GM19372 (cell line): Measurements from ENCODE around the gene ANKFY1.
"Not testable (repeated sequence)": the region's sequence is repeated elsewhere in the genome, so short reads cannot be mapped to it uniquely, and the experiment has no call there.

Experiments used
- ATAC-seq: cut with Tn5 transposase; IDR thresholded peaks from one replicate; pipeline ENCODE4 v1.9.1; 2021; ENCODE audit warnings: mild to moderate bottlenecking, low read depth, moderate library complexity; ENCODE audit not compliant: unreplicated experiment

ANKFY1 gene

DNA sequence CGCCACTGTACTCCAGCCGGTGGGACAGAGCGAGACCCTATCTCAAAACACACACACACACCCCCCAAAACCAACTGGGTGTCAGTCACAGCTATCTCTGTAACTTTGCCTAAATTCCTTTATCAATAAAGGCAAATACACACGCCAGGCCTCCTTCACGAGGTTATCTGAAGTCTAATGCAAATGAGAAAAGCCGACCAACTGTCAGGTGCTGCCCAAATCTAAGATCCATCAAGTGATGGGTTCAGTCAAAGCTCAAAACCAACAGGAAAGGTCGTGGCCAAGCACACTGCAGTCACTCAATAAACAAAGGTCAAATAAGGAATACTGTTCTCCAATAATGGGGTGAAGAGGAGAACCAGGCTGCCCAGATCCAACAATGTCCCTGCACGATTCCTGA, 1.1 kb downstream of the ANKFY1 start:
- ATAC-seq: no peak

DNA sequence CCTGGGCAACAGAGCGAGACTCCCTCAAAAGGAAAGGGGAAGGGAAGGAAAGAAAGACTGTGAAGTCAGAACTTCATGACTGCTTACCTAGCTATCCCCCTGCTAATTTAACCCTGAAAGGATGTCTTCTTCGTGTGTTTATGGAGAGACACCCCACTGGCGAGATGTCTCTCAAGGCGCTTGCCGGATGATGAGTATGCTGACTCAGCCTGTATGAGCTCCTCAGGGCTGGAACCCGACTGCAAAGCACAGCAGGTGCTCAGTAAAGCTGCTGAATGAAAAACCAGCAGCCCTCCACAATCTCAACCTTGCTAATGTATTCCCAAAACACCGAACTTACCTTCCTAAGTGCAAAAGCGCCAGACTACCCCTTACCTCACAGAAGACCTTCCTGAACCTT, 2.3 kb downstream of the ANKFY1 start:
- no peak for ATAC-seq

DNA sequence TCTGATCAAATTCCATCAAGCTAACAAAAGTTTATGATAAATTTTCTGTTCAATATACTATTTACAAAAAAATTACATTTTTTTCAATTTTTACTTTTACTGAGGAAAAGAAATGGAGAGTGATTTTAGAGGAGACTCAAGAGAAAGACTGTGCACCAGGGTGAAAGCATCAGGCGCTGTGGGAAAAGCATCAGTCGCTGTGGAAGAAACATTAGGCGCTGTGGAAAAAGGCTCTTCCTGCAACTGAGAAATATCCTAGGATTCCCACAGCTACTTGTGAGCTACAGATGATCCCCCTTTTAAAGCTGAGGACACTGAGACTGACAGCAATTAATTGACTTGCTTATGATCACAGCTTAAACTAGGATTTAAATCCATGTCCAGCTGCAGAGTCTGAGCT, 4.9 kb downstream of the ANKFY1 start:
- ATAC-seq: no peak

DNA sequence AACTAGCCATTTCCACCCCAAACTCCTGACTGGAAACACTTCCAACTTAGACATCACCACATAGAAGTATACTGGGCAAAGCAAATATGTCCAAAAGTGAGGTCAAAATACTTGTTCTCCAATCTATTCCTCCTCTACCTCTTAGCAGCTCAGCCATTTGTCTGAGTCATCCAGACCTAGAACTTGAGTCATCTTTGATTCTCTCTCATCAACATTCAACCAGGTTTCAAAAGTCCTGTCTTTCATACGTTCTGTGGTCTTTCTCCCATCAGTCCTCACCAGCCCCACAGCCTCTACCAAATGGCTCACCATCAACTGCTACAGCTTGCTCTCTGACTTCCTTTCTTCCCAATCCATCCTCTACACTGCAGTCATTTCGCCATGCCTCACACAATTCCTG, 6.8 kb downstream of the ANKFY1 start:
- no peak for ATAC-seq

DNA sequence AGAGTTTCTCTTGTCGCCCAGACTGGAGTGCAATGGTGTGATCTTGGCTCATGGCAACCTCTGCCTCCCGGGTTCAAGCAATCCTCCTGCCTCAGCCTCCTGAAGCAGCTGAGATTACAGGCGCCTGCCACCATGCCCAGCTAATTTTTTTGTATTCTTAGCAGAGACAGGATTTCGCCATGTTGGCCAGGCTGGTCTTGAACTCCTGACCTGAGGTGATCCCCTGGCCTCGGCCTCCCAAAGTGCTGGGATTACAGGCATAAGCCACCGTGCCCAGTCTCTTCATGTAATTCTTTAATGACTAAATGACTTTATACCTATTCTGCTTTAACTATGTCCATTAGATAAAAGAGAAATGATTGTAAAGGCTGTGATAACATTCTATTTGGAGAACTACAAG, 8.5 kb downstream of the ANKFY1 start:
- not testable (repeated sequence) for ATAC-seq

DNA sequence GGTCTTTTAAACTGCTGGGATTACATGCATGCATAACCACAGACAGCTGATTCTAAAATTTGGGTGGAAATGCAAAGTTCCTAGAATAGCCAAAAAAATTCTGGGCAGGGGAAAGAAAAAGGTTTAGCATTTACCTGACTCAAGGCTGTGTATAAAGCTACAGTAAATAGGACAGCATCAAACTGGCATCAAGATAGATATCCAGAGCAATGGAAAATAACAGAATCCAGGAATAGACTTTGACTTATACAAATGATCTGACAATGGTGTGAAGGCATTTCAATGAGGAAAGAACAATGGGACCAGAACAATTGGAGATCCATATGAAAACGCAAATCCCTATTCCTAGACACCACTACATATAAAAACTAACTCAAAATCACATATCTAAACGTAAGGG, 12.9 kb downstream of the ANKFY1 start:
- ATAC-seq: no peak

DNA sequence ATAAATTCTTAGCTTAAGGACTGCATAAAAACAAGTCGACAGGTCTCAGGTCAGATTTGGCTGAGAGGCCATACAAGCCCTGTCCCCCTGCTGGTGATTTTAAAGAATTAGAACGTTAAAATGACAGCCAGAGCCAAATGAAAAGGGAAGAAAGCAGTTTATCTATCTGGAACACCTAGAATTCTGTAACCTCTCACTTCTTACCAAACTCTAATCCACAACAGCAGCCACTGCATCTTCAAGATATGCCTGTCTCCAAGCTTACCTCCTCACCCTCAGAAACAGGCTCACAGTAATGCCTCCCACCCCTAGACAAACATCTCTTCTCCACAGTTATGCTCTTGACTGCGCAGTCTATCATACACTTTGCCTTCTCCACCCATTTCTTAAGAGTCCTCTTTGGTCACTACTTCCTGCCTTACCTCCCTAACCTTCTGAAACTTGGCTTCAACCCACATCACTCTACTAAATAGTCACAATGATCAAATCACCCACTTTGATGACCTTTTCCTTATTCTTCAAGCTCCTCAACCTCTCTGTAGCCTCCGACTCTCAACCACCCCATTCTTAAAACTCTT, 14.2 kb downstream of the ANKFY1 start:
- ATAC-seq: no peak

DNA sequence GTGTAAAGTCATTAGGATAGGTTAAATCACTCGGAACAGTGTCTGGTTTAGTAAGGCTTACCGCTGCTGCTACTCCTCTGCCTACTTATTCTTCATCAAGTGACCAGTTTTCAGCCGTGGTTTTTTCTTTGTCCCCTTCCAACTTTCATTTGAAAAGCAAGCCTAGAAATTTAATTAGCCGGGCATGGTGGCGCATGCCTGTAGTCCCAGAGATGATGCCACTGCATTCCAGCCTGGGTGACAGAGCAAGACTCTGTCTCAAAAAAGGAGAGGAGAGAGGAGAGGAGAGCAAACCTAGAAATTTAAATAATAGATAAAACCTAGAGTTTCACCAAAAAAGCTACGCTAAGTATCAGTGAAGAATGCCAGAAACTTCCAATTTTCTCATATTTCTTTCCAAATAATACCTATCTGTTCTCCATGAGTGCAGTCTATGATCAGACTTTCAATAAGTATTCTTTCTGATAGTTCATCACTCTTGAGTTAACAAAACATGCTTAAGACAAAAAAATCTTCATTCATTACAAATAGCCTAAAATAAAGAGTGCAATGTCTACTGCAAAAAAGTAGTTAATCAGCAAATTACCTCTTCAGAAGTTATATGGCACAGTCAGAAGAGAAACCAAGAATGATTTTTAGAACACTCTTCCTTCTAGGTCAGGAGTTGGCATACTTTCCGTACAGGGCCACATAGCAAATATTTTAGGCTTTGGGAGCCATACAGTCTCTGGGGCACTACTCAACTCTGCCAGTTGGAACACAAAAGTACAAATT, 15.1 kb downstream of the ANKFY1 start:
- no peak for ATAC-seq

DNA sequence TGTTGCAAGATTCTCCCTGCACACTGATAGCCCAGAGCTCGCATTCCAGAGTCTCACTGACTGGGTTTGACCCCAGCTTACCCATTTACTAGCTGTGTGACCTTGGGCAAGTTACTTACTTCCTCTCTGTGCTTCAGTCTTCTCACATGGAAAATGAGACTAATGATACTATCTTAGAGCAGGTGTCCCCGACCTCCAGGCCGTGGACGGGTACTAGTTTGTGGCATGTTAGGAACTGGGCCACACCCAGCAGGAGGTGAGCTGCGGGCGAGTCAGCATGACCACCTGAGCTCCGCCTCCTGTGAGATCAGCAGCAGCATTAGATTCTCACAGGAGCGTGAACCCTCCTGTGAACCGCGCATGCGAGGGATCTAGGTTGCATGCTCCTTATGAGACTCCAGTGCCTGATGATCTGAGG, 15.8 kb downstream of the ANKFY1 start:
- no peak for ATAC-seq

DNA sequence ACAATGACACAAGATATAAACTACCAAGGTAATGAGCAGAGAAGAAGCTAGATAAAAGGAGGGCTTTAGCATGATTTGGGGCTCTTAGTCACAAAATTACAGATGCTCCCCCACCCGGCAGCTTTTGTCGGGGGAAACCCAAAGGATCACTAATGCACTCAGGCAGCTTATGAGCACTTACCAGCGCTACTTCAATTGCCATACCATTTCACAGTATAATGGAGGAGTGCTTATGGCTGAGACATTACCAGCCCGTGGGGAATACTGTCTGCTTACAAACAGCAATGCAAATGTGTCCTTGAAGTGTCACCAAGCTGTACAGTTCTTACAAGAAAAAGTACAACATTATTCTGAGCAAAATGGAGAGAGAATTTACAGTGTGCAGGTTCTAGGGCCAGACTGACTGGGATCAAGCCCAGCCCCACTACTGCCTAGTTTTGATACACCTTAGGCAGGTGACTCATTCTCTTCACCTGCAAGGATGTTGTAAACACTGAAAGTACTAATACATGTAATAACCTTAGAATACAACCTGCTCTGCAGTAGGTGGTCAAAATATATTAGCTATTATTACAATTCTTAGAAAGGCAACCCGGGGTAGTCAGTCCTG, 16.3 kb downstream of the ANKFY1 start:
- ATAC-seq: no peak

DNA sequence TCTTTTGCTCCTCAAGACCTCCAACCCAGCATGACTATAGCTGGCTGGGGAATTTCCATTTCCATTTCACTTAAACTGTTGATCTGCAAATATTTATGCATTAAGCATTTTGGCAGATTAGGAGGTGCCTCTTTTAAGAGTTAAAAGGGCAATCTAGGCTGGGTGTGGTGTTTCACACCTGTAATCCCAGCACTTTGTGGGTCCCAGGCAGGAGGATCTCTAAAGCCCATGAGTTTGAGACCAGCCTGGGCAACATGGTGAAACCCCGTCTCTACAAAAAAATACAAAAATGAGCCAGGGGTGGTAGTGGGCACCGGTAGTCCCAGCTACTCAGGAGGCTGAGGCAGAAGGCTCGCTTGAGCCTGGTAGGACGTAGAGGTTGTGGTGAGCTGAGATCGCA, 17.1 kb downstream of the ANKFY1 start:
- ATAC-seq: no peak

DNA sequence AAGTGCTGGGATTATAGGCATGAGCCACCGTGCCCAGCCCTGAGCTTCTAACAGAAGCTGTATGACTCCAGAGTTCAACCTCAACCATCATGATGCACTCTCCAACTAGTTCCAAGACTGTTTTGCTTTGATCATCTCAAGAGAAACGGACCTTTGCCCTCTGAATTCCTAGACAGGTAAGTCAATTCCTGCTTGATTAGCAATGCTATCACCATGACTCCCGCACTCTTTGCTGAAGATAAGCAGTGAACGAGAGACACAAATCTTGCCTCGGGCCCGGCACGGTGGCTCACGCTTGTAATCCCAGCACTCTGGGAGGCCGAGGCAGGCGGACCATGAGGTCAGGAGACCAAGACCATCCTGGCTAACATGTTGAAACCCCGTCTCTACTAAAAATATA, 22.2 kb downstream of the ANKFY1 start:
- ATAC-seq: no peak

DNA sequence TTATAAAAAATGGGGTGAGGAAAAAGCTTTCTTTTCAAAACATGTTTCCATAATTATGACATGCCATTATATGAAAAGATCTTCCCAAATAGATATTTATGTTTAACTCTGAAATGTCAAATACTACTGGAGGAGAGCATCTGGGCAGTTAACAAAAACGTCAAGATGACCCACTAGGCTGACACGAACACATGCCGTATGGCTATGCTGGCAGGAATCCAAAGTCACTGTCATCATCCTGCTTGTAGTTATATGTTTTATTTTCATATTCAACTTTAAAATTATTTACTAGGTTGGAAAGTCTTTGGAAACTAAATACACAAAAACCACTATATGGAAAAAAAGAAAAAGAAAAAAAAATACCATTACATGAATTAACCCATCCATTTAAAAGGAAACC, 27.3 kb downstream of the ANKFY1 start:
- no peak for ATAC-seq

DNA sequence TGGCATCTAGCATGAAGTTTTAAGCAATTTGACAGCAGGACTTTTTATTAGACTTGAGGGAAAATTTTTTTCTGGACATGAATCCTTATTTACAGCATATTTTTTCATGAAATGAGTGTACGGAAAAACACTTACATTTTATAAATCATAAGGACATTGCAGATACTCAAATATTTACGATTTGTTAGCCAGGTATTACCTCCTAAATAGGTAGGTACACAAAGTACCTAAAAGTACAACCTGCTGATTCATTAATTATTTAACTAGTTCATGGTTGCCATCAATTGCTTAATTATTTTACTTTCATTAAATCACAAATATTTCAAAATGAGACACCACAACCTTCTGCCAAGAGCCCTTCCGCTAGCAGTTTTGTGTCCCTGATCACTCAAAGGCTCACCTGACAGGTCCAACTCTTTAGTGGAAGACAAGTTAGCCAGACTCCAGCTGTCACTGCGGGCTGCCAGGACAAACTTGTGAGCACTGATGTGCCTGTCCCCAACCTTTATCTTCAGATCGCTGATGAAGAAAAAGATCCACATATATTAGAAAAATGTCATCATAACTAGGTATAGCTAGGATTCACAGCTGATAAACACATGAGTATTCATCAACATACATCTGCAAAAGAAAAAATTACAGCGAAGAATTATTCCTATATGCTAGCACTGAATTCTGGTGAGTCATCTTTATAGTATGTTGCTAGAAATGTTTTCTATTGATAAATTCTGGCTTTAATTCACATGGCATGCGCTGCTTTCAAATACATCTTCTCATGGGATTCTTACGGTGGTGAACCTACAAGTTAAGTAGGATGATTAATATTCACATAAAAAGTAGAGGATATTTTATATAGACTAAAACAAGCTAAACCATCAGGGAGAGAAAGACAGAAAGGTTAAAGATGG, 28.2 kb downstream of the ANKFY1 start:
- no peak for ATAC-seq

DNA sequence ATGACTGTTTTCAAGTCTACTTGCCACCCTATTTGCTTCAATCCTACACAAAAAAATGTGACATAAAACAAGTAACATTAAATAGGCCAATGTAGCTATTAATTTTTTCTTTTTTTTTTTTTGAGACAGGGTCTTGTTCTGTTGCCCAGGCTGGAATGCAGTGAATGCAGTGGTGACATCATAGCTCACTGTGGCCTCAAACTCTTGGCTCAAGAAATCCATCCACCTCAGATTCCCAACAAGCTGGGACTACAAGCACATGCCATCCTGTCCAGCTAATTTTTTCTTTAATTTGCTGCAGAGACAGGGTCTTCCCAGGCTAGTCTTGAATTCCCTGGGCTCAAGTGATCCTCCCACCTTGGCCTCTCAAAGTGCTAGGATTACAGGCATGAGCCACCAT, 29.4 kb downstream of the ANKFY1 start:
- no peak for ATAC-seq

DNA sequence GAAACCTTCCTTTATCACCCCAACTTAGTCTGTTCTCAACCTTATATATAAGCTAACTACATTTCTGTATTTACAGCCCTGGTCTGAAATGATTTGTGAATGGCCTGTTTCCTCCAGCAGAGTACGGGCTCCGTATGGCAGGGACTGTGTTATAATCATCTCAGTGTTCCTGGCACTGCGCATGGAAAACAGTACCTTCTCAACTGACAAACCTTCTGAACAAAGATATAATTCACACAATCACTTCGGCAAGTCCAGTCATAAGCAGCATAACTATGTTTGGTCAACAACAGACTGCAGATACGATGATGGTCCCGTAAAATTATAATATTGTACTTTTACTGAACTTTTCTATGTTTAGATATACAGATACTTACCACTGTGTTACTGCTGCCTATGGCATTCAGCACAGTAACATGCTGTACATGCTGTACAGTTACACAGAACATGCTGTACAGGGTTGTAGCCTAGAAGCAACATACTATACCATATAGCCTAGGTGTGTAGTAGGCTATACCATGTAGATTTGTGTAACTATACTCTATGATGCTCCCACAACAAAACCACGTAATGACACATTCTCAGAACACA, 30.0 kb downstream of the ANKFY1 start:
- no peak for ATAC-seq

DNA sequence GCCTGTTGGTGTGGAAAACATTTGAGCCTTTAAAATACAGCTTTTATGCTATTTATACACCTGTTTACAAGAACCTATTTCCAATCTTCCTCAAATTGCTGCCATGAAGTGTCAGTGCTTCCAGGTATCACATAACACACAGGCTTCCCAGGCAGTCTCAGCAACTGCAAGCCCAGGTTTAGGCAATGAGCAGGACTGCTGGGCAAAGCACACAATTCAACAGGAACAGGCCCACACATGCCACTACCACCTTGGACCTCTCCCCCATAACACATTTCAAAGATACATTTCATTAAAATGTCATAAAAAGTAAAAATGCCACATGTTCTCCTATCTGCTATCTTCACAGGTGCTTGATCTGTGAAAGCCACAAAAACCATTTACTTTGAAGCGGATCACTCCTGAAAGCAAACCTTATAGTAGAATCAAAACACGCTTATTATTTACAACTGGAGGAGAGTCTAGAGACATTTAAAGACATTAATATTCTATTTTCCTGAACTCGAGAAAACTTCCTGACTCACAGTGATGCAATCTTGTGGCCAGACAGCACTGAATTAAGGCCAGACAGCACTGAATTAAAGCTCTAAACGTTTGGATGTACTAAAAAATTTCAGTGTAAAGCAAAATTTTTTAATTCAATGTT, 31.5 kb downstream of the ANKFY1 start:
- ATAC-seq: no peak

DNA sequence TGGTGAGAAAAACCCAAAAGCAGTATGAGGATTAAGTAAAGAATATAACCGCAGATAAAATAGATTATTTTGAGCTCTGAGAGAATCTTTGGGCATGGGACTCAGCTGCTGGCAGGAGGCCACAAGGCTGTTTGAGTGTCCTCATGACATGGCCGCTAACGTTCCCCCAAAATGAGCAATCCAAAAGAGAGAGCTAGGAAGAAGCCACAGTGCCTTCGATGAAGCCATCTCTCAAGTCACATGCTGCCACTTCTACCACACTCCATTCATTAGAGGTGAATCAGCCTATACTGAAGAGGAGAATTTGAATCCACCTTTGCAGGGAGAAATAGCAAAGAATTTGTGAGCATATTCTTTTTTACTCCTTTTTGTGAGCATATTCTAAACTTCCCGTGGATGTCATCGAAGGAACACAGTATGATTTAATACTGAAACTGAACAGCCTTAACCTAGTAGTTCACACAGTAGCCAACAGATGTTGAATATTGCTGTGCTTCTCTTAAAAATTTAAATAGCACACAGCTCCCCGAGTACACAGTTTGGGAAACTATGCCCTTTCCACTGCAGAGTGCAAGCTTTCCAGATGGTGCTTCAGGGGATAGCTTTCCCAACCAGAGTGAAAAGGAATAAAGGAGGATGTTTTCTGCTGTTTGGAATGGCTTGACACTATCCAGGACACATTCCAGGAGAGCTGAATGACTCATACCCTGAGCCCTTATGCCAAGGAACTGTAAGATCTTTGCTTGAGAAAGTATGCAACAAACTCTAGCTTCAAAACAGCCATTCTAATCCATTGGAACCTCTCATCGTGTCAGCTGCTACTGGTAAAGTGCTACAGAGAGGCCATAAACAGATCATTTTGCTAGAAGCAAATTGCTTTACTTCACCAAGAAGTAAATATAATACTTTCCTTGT, 33.9 kb downstream of the ANKFY1 start:
- ATAC-seq: no peak
